GM18508 (cell line): ENCODE measurements around the gene LNX2.

Experiments
- ATAC-seq: cut with Tn5 transposase; IDR thresholded peaks from one replicate; pipeline ENCODE4 v1.9.1; 2021; ENCODE audit warnings: moderate number of reproducible peaks; ENCODE audit not compliant: insufficient read depth, unreplicated experiment

LNX2 gene

GRCh38 chr13:27620377-27621115 is at the start of gene LNX2:
TSS of gene LNX2 (minus strand) at chr13:27620529. CDS start at chr13:27581703, 38,826 bp downstream.
- ATAC-seq = peak; percentile 72

- no peak for ATAC-seq
Observed at GRCh38 chr13:27667946-27668345, 47.6 kb upstream of the LNX2 start.

GRCh38 chr13:27666951-27667350 is 46.6 kb upstream of the LNX2 start:
- no peak for ATAC-seq

DNA sequence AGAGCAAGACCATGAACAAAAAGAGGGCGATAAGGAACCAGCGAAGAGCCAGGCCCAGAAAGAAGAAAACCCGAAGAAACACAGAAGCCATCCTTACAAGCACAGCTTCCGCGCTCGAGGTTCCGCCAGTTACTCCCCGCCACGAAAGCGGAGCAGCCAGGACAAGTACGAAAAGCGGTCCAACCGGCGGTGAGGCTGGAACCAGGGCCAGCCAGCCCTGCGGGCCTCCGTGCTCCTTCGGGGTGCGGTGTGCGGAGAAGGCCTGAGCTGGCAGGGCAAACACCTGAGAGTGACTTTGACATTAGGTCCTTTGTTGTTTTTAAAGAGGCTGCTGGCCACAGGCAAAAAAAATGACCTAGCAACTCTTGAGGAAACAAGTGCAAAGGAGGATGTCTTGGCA is 45.4 kb upstream of the LNX2 start:
- no peak for ATAC-seq

- no peak for ATAC-seq
Observed at GRCh38 chr13:27665333-27665732, 45.0 kb upstream of the LNX2 start.

DNA sequence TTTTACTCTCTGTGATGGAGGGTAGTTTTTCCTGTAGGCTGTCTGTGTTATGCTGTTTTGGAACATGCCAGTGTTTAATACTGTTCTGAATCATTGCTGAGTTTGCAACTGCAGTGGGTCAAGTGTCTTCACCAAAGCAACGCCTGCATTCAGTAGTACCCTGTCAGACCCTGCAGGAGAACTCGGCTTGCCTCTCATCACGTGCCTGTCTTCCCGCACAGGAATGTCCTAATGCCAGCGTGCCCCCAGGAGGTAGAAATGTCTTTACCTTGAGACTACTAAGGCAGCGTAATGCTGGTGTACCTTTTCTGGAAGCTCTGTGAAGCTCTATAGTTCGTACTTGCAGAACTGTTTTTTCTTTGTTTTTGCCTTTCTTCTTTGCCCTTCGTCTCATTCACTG is 43.6 kb upstream of the LNX2 start:
- ATAC-seq = no peak

- ATAC-seq = no peak
Observed at GRCh38 chr13:27662738-27663470, 42.6 kb upstream of the LNX2 start.

DNA sequence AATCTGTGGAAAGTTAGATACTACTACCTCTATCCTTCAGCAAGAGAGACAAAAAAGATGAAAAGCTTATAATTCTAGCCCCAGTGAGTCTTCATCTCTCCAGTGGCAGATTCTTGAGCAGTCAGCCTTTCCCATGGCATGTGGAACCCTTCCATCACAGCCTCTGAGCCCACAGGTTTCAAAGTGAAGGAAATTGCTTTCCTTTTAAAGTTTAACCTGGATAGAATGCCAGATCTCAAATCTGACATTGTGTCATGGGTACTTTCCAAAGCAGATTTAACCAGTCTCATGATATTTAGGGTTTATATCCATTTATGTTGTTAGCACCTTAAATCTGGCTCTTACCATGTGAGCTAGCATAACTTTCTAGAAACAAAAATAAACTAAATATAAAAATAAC is 40.7 kb upstream of the LNX2 start:
- no peak for ATAC-seq

DNA sequence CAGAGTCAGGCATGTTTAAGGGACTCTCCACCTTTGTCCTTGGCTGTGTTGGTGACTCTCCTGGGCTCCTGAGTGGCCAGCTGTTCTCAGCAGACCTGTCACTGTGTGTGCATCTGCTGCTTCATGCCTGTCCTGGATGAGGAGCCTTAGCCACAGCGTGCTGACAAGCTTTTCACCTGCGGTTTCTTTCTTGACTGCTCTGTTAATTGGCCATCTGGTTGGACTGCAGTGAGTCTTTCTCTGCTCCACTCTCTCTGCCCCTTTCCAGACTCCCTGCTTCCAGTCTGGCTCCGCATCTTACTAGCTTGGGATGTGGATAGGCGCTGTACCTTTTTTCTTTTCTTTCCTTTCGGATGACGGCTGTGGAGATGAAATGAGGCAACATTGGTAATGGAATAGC is 40.2 kb upstream of the LNX2 start:
- no peak for ATAC-seq

DNA sequence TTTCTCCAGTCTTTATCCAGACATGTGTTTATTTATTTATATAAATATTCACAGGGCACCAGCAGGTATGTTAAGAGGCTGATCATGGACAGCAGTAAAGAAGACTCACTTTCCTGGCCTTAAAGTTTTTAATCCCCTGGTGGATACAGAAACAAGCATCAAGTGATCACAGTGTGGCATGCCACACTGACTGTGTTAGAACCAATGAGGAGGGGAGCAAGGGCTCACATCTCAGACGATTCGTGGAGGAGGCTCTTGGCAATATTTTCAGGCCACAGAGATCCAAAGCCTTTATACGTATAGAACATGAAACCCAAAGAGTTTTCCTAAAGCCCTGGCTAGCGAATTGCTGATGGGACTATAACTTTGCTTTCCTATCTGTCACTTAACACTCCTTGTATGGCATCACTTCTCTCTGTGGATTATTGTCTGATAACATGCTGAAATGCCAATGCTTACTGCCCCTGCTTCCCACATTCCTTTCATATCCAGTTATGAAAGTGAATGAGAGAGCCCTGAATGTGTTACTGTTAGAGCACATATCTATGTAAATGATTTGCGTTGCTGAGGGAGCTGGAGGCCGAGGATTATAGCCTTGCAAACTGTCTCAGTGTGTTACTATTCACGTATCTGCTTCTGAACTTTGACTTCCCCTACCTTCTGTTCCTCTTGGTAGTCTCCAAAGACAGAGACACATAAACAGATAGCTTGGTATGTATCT is 39.0 kb upstream of the LNX2 start:
- ATAC-seq = no peak

- ATAC-seq = no peak
Observed at GRCh38 chr13:27658546-27658945, 38.2 kb upstream of the LNX2 start.

DNA sequence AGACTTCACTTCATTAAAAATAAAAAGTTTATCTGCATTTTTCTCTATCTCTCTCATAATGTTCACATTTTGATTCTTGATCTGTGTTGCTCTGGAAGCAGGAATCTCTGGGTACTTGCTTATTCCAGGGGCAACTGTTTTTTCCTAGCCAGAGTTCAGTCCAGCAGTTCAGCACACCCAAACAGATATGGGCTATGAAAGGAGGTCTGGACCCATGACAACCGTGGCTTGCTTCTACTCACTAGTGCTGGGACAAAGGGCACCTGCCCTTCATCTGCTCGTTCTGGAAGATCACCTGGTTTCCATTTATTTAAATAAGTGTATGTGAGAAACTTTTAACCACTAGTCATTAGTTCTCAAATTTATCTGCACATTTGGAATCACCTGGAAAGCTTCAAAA is 37.4 kb upstream of the LNX2 start:
- no peak for ATAC-seq

DNA sequence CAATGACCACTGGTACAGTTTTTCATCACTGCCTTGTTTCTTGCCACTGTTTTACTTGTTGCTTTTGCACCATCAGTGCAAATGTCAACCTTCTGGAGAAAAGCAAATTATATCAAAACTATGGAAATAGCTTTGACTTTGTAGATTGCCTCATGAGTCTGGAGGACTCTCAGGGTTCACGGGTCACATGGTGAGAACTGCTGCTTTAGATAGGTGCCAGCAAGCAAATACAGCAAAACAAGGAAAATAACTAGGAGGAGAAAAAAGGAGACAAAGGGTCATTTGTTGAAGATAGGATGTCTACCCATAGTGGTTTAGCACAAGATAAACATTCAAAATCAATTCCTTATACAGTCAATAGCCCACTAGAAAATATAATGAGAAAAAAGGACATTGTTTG is 34.5 kb upstream of the LNX2 start:
- no peak for ATAC-seq

DNA sequence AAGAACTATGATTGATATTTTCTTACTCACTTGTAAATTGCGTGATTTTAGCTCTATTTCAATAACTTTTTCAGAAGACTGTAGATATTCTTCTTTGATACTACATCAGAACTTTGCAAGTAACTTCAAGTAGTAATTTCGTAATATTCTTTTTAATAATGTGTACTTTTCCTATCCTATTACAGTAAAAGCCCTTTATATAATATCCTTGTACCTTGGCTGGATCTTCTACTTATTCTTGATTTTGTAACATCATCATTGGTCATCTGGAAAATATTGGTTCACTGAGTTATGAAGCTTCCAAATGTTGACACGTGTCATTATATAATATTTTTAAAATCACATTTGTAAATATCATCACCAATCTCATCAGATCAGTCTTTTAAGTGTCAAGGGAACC is 33.7 kb upstream of the LNX2 start:
- no peak for ATAC-seq

- ATAC-seq = no peak
Observed at GRCh38 chr13:27650312-27650711, 30.0 kb upstream of the LNX2 start.

GRCh38 chr13:27644302-27644701 is 24.0 kb upstream of the LNX2 start:
- ATAC-seq = no peak

DNA sequence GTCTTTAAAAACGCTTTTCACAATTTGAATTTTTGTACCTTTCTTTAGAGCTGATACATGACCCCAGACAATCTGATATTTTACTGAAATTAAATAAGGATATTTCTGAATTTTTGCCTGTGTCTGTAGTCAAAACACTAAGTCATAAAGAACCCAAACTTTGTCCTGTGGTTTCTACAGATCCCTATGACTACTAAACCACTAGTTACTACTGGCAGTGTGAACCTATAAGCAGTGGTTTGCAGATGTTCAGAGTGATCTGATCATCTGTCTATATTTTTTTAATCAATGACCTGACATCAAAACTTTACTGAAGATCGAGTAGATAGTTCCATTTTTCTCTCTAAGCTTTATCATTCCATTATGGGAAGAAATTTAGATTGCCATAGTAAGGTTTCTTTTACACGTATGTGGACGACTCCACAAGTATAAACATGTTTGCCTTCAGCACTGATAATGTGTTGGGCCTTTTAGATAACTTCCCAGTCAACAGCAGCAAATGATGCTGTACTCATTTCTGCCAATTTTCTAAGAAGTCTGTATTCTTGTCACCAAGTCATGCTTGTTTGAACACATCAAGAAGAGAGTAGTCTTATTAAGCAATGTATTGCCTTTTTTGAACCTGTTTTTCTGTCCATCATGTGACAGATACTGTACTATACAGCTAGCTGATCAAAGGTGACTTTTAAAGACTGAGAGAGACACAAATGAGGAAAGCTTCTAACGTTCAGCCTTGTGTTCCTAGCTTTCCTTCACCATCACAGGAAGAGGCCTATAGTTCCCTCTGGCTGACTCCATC is 23.2 kb upstream of the LNX2 start:
- ATAC-seq = no peak

DNA sequence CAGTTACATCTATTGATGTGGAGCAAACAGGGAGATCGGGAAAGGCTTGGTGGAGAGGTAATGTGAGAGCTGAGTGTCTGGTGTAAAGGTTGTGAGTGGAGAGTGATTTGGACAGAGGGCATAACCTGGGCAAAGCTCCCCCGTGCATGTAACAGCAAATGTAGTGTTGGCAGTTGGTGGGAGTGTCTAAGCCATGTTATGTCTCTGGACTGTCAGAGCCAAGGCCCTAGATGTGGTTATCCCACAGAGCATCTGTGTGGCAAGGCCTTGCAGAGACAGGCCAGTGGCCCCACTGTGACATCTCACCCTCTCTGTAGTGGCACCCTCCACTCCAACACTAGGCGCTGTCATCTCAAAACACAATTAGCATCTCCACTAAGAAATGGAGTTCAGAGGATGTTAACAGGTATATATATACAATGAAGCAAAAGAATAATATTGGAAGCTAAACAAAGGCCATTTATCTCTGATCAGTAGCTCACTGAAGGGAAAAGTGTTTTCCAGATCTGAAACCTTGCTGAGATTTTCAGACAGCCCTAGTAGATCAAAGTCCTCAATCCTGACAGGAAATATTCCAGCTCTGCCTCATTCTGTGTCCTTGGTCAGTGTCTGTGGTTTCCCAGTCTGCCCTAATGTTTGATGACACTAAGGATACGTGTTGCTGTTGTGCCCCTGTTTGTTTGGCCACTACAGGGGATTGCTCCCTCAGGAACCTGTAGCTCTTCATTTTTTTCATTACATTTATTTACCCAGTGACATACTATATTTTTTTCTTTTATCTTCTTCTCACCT is 21.6 kb upstream of the LNX2 start:
- no peak for ATAC-seq

DNA sequence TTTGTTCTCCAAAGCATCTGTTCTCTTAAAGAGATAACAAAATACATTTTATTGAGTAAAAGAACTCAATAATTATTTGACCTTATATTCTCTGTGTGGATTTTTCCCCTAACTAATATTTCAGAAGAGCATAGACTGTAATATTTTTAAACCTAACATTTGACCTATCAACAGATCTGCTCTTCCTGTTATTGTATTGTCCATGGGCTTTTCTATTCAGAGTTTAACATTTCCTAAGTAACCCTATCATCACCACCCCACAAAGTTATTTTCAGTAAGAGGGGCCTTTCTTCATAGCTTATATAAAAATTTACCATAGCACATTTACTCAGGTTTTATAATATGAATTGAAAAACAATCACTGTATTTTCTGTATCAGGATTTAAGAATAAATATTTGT is 18.9 kb upstream of the LNX2 start:
- ATAC-seq = no peak

DNA sequence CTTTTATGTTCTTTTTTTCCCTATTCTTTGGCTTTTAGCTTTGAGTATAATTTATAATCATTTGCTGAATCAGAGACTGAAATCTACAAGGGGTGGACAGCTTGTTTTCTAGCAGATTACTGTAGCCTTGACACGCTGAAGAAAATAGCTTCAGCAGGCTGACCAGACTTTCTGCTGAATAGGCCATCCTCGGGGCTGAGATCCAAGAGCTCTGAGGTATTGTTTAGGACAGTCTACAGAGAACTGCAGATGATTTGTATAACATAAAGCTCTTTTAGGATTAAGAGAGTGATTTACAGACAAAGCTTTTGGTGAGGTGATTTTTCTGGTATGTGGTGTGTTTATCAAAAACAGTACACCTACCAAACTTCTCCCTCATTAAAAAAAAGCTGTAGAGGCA is 18.2 kb upstream of the LNX2 start:
- no peak for ATAC-seq
